MCF 10A (cell line): ENCODE measurements around the gene ARHGAP11A. TPM values are rescaled to one million over a fixed set of nuclear protein-coding genes. Genes with fewer than 3 reads are reported as not detected.
"Not testable (repeated sequence)": the region's sequence is repeated elsewhere in the genome, so short reads cannot be mapped to it uniquely, and the experiment has no call there.

Source experiments
- Bru-seq: library from RNA; stranded (reverse); fragments of 400-500 nt; gene quantifications from one replicate; lab custom pipeline; 2021; lab: Mats Ljungman, UMichigan
- BruChase-seq, 2 experiments: library from RNA; stranded (reverse); fragments of 400-500 nt; gene quantifications; one replicate each; lab custom pipeline; 2021; lab: Mats Ljungman, UMichigan
- BruUV-seq: library from RNA; stranded (reverse); fragments of 400-500 nt; replicated peaks from 2 replicates; lab custom pipeline; 2021; lab: Mats Ljungman, UMichigan
- CTCF ChIA-PET: fragments of 300-600 bp; sonication (Branson Sonifier 250); formaldehyde crosslinking; extraction: SDS; loops from one replicate; lab custom pipeline; 2021; ENCODE audit warnings: antibody characterized with exemption, inconsistent platforms; lab: Yijun Ruan, JAX
- POLR2A ChIA-PET: fragments of 300-600, 350-650 bp; sonication (Branson Sonifier 250); formaldehyde crosslinking; extraction: SDS; loops from one replicate; lab custom pipeline; 2020; ENCODE audit warnings: antibody characterized with exemption, inconsistent platforms; lab: Yijun Ruan, JAX
- DNase-seq: peaks from one replicate; pipeline ENCODE4 v3.0.0-alpha.2; 2018; ENCODE audit not compliant: unreplicated experiment
- H3K27ac Mint-ChIP-seq: one replicate; pipeline ENCODE4 v1.8.0; 2022; ENCODE audit warnings: mild to moderate bottlenecking, low read depth, mixed read lengths; ENCODE audit not compliant: unreplicated experiment
- H3K27me3 Mint-ChIP-seq: one replicate; pipeline ENCODE4 v1.8.0; 2022; ENCODE audit warnings: mixed read lengths; ENCODE audit not compliant: insufficient read depth, unreplicated experiment
- H3K36me3 Mint-ChIP-seq: one replicate; pipeline ENCODE4 v1.8.0; 2022; ENCODE audit warnings: mild to moderate bottlenecking, moderate library complexity, mixed read lengths; ENCODE audit not compliant: insufficient read depth, unreplicated experiment
- H3K4me1 Mint-ChIP-seq: one replicate; pipeline ENCODE4 v1.8.0; 2022; ENCODE audit warnings: mixed read lengths; ENCODE audit not compliant: insufficient read depth, unreplicated experiment
- H3K4me3 Mint-ChIP-seq: one replicate; pipeline ENCODE4 v1.8.0; 2022; ENCODE audit warnings: mild to moderate bottlenecking, moderate library complexity, mixed read lengths; ENCODE audit not compliant: unreplicated experiment
- H3K9me3 Mint-ChIP-seq: one replicate; pipeline ENCODE4 v1.8.0; 2022; ENCODE audit warnings: mixed read lengths; ENCODE audit not compliant: unreplicated experiment
- intact Hi-C: fragments of 100-400 bp; cut with micrococcal nuclease; formaldehyde crosslinking; loops from 2 replicates; pipeline ENCODE4 v1.14.1; 2022
- long read RNA-seq: library from polyadenylated mRNA; stranded (forward); transcript quantifications from one replicate; pipeline ENCODE4 v2.0.0, GENCODE V29; 2022
- total RNA-seq: library from RNA; stranded (reverse); gene quantifications from 2 replicates; pipeline ENCODE4 v1.2.3, GENCODE V29; 2022

Gene ARHGAP11A
- total RNA-seq (38.6 and 71.8 TPM in 2 replicates), Bru-seq, nascent RNA (percentile 78 among the genes with signal in this experiment), BruChase-seq, experiment 1, labeled RNA remaining after a 6-hour chase (percentile 79 among the genes with signal in this experiment), BruChase-seq, experiment 2, labeled RNA remaining after a 2-hour chase (percentile 82 among the genes with signal in this experiment)
- long read RNA-seq, full-length matches to known transcripts: 68 of 125 reads
- long read RNA-seq, partial matches to known transcripts: 14 of 125 reads
- long read RNA-seq, other reads (novel, unspliced or antisense): 43 of 125 reads

- peak within 1 kb of the TSS; percentile 87 for H3K27ac Mint-ChIP-seq
- peak within 1 kb of the TSS; percentile 90 for H3K4me3 Mint-ChIP-seq
- H3K4me1 Mint-ChIP-seq, CTCF ChIA-PET, BruUV-seq, H3K9me3 Mint-ChIP-seq, H3K27me3 Mint-ChIP-seq, intact Hi-C loops: not testable (repeated sequence)
- peaks cover 14% of the 10 kb centered on the region for H3K36me3 Mint-ChIP-seq
- DNase-seq: peak; percentile 92
- POLR2A ChIA-PET: interaction anchor here (0.5 to 1.0 kb wide), 3 partner anchors 29 to 1988 kb away, joined by 3 to 4 read pairs (median 3); no protein-coding TSS in a partner anchor
These were observed at the start of gene ARHGAP11A for GRCh38 chr15:32615051-32615870. ARHGAP11A (plus strand) TSS chr15:32615504; CDS start chr15:32616212, 708 bp downstream.

GRCh38 chr15:32568988-32569387 lies 46.3 kb upstream of the ARHGAP11A start:
- POLR2A ChIA-PET, DNase-seq, H3K4me1 Mint-ChIP-seq, intact Hi-C loops, H3K27ac Mint-ChIP-seq, H3K9me3 Mint-ChIP-seq, BruUV-seq, CTCF ChIA-PET, H3K27me3 Mint-ChIP-seq, H3K36me3 Mint-ChIP-seq, H3K4me3 Mint-ChIP-seq: not testable (repeated sequence)

- BruUV-seq, intact Hi-C loops, H3K27me3 Mint-ChIP-seq, CTCF ChIA-PET, H3K9me3 Mint-ChIP-seq, H3K4me3 Mint-ChIP-seq, H3K36me3 Mint-ChIP-seq, DNase-seq, H3K27ac Mint-ChIP-seq, H3K4me1 Mint-ChIP-seq, POLR2A ChIA-PET: not testable (repeated sequence)
These were observed 36.8 kb upstream of the ARHGAP11A start for GRCh38 chr15:32578482-32578881.

GRCh38 chr15:32585844-32586243 lies 29.5 kb upstream of the ARHGAP11A start:
- intact Hi-C loops, POLR2A ChIA-PET, H3K9me3 Mint-ChIP-seq, H3K36me3 Mint-ChIP-seq, H3K4me1 Mint-ChIP-seq, H3K4me3 Mint-ChIP-seq, H3K27ac Mint-ChIP-seq, CTCF ChIA-PET, BruUV-seq, H3K27me3 Mint-ChIP-seq, DNase-seq: not testable (repeated sequence)

- H3K4me3 Mint-ChIP-seq, H3K27me3 Mint-ChIP-seq, CTCF ChIA-PET, DNase-seq, H3K36me3 Mint-ChIP-seq, H3K27ac Mint-ChIP-seq, intact Hi-C loops, POLR2A ChIA-PET, BruUV-seq, H3K4me1 Mint-ChIP-seq, H3K9me3 Mint-ChIP-seq: not testable (repeated sequence)
These were observed 22.2 kb upstream of the ARHGAP11A start, which contains the start of gene GOLGA8N for GRCh38 chr15:32593151-32593550. GOLGA8N (plus strand) TSS chr15:32593456.

GRCh38 chr15:32609518-32609917 lies 5.8 kb upstream of the ARHGAP11A start:
- intact Hi-C loops, BruUV-seq, H3K4me1 Mint-ChIP-seq, H3K9me3 Mint-ChIP-seq, H3K27ac Mint-ChIP-seq, POLR2A ChIA-PET, H3K4me3 Mint-ChIP-seq, H3K36me3 Mint-ChIP-seq, H3K27me3 Mint-ChIP-seq, DNase-seq: not testable (repeated sequence)
- CTCF ChIA-PET: interaction anchor here (1.2 kb wide), 1 partner anchor 326 kb away, joined by 3 read pairs; no protein-coding TSS in a partner anchor
